ENCODE data around the gene PRRT2.
"Not testable (repeated sequence)": the region's sequence is repeated elsewhere in the genome, so short reads cannot be mapped to it uniquely, and the experiment has no call there.

The PRRT2 gene

DNA sequence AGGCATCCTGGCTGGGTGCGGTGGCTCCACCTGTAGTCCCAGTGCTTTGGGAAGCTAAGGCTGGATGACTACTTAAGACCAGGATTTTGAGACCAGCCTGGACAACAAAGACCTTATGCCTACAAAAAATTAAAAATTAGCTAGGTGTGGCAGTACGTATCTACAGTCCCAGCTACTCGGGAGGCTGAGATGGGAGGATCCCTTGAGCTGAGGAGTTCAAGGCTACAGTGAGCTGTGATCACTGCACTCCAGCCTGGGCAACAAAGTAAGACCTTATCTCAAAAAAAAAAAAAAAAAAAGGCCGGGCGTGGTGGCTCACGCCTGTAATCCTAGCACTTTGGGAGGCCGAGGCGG is 14.3 kb downstream of the PRRT2 start:
- Histone ChIP-seq H3K27ac (no peak overlapping the region), H3K4me2 (ENCODE audit: low read length) (no peak overlapping the region), H3K4me1 (peaks cover 12% of the 10 kb centered on the region), H3K4me3 (ENCODE audit: low read depth, low read length) (no peak overlapping the region), H3K9me3 (ENCODE audit: control insufficient read depth, low read length) (no peaks in the 10 kb centered on the region), H3K36me3 (ENCODE audit: control insufficient read depth, insufficient read depth, low read length) (no peaks in the 10 kb centered on the region), H3K27me3 (ENCODE audit: control insufficient read depth, insufficient read depth, low read length) (no peaks in the 10 kb centered on the region), H2AFZ (no peak overlapping the region), H3K79me2 (peaks cover 72% of the 10 kb centered on the region), H3K9ac (no peak overlapping the region)
- no peak for TF ChIP-seq CTCF (IDR thresholded peaks at IDR 0.05)

DNA sequence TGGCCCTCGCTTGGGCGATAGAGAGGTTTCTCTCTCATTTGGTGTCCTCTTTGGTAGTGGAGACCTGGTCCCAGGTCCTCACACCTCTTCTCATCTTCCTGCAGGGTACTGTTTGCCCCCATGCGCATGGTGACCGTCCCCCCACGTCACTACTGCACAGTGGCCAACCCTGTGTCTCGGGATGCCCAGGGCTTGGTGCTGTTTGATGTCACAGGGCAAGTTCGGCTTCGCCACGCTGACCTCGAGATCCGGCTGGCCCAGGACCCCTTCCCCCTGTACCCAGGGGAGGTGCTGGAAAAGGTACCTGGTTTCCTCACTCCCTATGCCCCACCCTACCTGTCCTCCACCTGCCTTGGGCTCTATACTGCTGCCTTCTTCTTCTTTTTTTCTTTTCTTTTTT is 18.8 kb downstream of the PRRT2 start:
- H2AFZ ChIP-seq, result no peak overlapping the region
- H3K36me3 ChIP-seq (ENCODE audit: control insufficient read depth, insufficient read depth, low read length), result no peaks in the 10 kb centered on the region
- H3K9ac ChIP-seq, result no peak overlapping the region
- H3K4me3 ChIP-seq (ENCODE audit: low read depth, low read length), result no peak overlapping the region
- peaks cover 42% of the 10 kb centered on the region for H3K79me2 ChIP-seq
- H3K9me3 ChIP-seq (ENCODE audit: control insufficient read depth, low read length), result no peaks in the 10 kb centered on the region
- no peak overlapping the region for H3K27ac ChIP-seq
- no peaks in the 10 kb centered on the region for H3K27me3 ChIP-seq (ENCODE audit: control insufficient read depth, insufficient read depth, low read length)
- H3K4me2 ChIP-seq (ENCODE audit: low read length), result no peak overlapping the region
- no peak for TF ChIP-seq CTCF (IDR thresholded peaks at IDR 0.05)
- H3K4me1 ChIP-seq, result no peaks in the 10 kb centered on the region

GRCh38 chr16:29831490-29831889 is 19.5 kb downstream of the PRRT2 start:
- Histone ChIP-seq H3K4me2 (ENCODE audit: low read length) (no peak overlapping the region), H3K4me3 (ENCODE audit: low read depth, low read length) (no peak overlapping the region), H2AFZ (no peak overlapping the region), H3K9me3 (ENCODE audit: control insufficient read depth, low read length) (no peaks in the 10 kb centered on the region), H3K4me1 (no peaks in the 10 kb centered on the region), H3K36me3 (ENCODE audit: control insufficient read depth, insufficient read depth, low read length) (no peaks in the 10 kb centered on the region), H3K27ac (no peak overlapping the region), H3K9ac (no peak overlapping the region), H3K79me2 (peaks cover 35% of the 10 kb centered on the region), H3K27me3 (ENCODE audit: control insufficient read depth, insufficient read depth, low read length) (no peaks in the 10 kb centered on the region)
- no peak for TF ChIP-seq CTCF (IDR thresholded peaks at IDR 0.05)

GRCh38 chr16:29833219-29833618 is 21.2 kb downstream of the PRRT2 start:
- not testable (repeated sequence) for H3K36me3 ChIP-seq (ENCODE audit: control insufficient read depth, insufficient read depth, low read length); H3K9ac ChIP-seq; H2AFZ ChIP-seq; H3K27ac ChIP-seq; H3K27me3 ChIP-seq (ENCODE audit: control insufficient read depth, insufficient read depth, low read length); H3K4me3 ChIP-seq (ENCODE audit: low read depth, low read length); H3K4me2 ChIP-seq (ENCODE audit: low read length); H3K4me1 ChIP-seq; H3K9me3 ChIP-seq (ENCODE audit: control insufficient read depth, low read length)
- H3K79me2 ChIP-seq, result peaks cover 19% of the 10 kb centered on the region

DNA sequence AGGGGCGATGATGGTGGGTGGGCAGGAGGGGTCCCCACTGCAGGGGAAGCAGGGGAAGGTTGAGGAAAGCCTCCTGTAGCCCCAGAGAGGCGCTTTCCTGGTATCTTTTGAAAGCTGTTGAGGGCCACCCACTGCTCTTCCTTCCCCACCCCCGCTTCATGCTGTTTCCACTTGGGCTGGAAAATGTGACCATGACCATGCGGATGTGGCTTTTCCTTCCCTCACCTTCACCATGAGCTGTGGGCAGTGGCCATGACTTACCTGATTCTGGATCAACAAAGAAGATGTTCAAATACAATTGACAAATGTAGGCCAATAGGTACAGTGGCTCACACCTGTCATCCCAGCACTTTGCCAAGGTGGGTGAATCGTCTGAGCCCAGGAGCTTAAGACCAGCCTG is 22.1 kb downstream of the PRRT2 start:
- no peak for TF ChIP-seq CTCF (IDR thresholded peaks at IDR 0.05)
- Histone ChIP-seq H2AFZ (no peak overlapping the region), H3K9me3 (ENCODE audit: control insufficient read depth, low read length) (no peaks in the 10 kb centered on the region), H3K27ac (no peak overlapping the region), H3K36me3 (ENCODE audit: control insufficient read depth, insufficient read depth, low read length) (no peaks in the 10 kb centered on the region), H3K9ac (no peak overlapping the region), H3K27me3 (ENCODE audit: control insufficient read depth, insufficient read depth, low read length) (no peaks in the 10 kb centered on the region), H3K4me2 (ENCODE audit: low read length) (no peak overlapping the region), H3K4me1 (no peaks in the 10 kb centered on the region), H3K4me3 (ENCODE audit: low read depth, low read length) (no peak overlapping the region), H3K79me2 (peaks cover 15% of the 10 kb centered on the region)
